IMR-90 (cell line): ENCODE results near the gene ATXN1. TPM values are rescaled to one million over a fixed set of nuclear protein-coding genes. Genes with fewer than 3 reads are reported as not detected.
A peak's percentile ranks its signal among the peaks of the same experiment; 100 is the strongest.

Experiments
- ATAC-seq: fragments of 200-7000 bp; cut with Tn5 transposase; 2 replicates; pipeline ENCODE4 v1.9.1; 2020; ENCODE audit warnings: low read depth, mild to moderate bottlenecking, moderate library complexity
- BruUV-seq: library from RNA; stranded (reverse); fragments of 400-500 nt; replicated peaks from 2 replicates; lab custom pipeline; 2021; lab: Mats Ljungman, UMichigan
- CTCF ChIA-PET: fragments of 300-600 bp; formaldehyde crosslinking; extraction: SDS; loops from one replicate; lab custom pipeline; 2021; ENCODE audit warnings: antibody characterized with exemption; lab: Yijun Ruan, JAX
- POLR2A ChIA-PET: fragments of 300-600 bp; sonication (Branson Sonifier 250); formaldehyde crosslinking; loops from one replicate; lab custom pipeline; 2022; ENCODE audit warnings: antibody characterized with exemption; ENCODE audit not compliant: unreplicated experiment; lab: Charles Lee
- DNase-seq: peaks from one replicate; pipeline ENCODE4 v3.0.0; 2013
- H2AFZ ChIP-seq: replicated peaks from 2 replicates; pipeline ENCODE3; 2013; ENCODE audit warnings: low read length, mild to moderate bottlenecking; ENCODE audit not compliant: poor library complexity
- H2AK5ac ChIP-seq: 2 replicates; pipeline ENCODE4 v1.6.1; 2013; ENCODE audit warnings: low read depth, low read length, inconsistent platforms
- H2AK9ac ChIP-seq: replicated peaks from 2 replicates; pipeline ENCODE3; 2013; ENCODE audit warnings: mild to moderate bottlenecking, low read depth, low read length, moderate library complexity; ENCODE audit not compliant: poor library complexity
- H2BK120ac ChIP-seq: 2 replicates; pipeline ENCODE4 v1.6.1; 2013; ENCODE audit warnings: low read depth, low read length, inconsistent platforms
- H2BK15ac ChIP-seq: 3 replicates; pipeline ENCODE4 v1.6.1; 2013; ENCODE audit warnings: low read depth, low read length, inconsistent platforms
- H2BK20ac ChIP-seq: 2 replicates; pipeline ENCODE4 v1.6.1; 2013; ENCODE audit warnings: low read depth, mild to moderate bottlenecking, inconsistent platforms, low read length, moderate library complexity
- H2BK5ac ChIP-seq: 2 replicates; pipeline ENCODE4 v1.6.1; 2013; ENCODE audit warnings: mild to moderate bottlenecking, low read depth, low read length, inconsistent platforms; ENCODE audit not compliant: poor library complexity, severe bottlenecking
- H3K14ac ChIP-seq: replicated peaks from 2 replicates; pipeline ENCODE4 v1.6.1; 2013; ENCODE audit warnings: low read depth, low read length, inconsistent platforms
- H3K18ac ChIP-seq: 2 replicates; pipeline ENCODE4 v1.6.1; 2013; ENCODE audit warnings: low read depth, low read length, control low read depth
- H3K23ac ChIP-seq: 2 replicates; pipeline ENCODE4 v1.6.1; 2013; ENCODE audit warnings: low read depth, low read length, inconsistent platforms
- H3K27ac ChIP-seq: 2 replicates; pipeline ENCODE4 v1.5.1; 2013; ENCODE audit warnings: mild to moderate bottlenecking, control low read depth, low read length; ENCODE audit not compliant: insufficient read depth
- H3K27me3 ChIP-seq: 2 replicates; pipeline ENCODE4 v1.6.1; 2013; ENCODE audit warnings: low read length; ENCODE audit not compliant: control insufficient read depth, insufficient read depth
- H3K36me3 ChIP-seq: 2 replicates; pipeline ENCODE4 v1.6.1; 2013; ENCODE audit warnings: low read length, mixed read lengths; ENCODE audit not compliant: control insufficient read depth, insufficient read depth
- H3K4ac ChIP-seq: 2 replicates; pipeline ENCODE4 v1.6.1; 2013; ENCODE audit warnings: low read depth, low read length, inconsistent platforms
- H3K4me1 ChIP-seq: 2 replicates; pipeline ENCODE4 v1.6.1; 2013; ENCODE audit warnings: low read length, mixed read lengths; ENCODE audit not compliant: control insufficient read depth, insufficient read depth
- H3K4me2 ChIP-seq: 2 replicates; pipeline ENCODE4 v1.6.1; 2013; ENCODE audit warnings: low read depth, mild to moderate bottlenecking, control low read depth, low read length, moderate library complexity
- H3K4me3 ChIP-seq: 2 replicates; pipeline ENCODE4 v1.5.1; 2013; ENCODE audit warnings: low read depth, mild to moderate bottlenecking, control low read depth, low read length, moderate library complexity; ENCODE audit not compliant: insufficient read depth
- H3K56ac ChIP-seq: 2 replicates; pipeline ENCODE4 v1.6.1; 2013; ENCODE audit warnings: low read length, inconsistent platforms; ENCODE audit not compliant: insufficient read depth; ENCODE audit errors: extremely low read depth
- H3K79me1 ChIP-seq, 2 experiments: 2 replicates each; pipeline ENCODE4 v1.6.1; 2013; ENCODE audit warnings: low read length in 2 of 2, inconsistent platforms in 1 of 2, low read depth in 1 of 2
- H3K9ac ChIP-seq: 2 replicates; pipeline ENCODE4 v1.6.1; 2013; ENCODE audit warnings: low read depth, low read length, control low read depth
- H3K9me1 ChIP-seq: 2 replicates; pipeline ENCODE4 v1.6.1; 2013; ENCODE audit warnings: low read length, inconsistent platforms; ENCODE audit not compliant: insufficient read depth
- H3K9me3 ChIP-seq: 2 replicates; pipeline ENCODE4 v1.6.1; 2013; ENCODE audit warnings: low read length; ENCODE audit not compliant: control insufficient read depth, insufficient read depth
- H4K20me1 ChIP-seq: 2 replicates; pipeline ENCODE4 v1.6.1; 2013; ENCODE audit warnings: low read length, inconsistent platforms; ENCODE audit not compliant: insufficient read depth
- H4K5ac ChIP-seq: 2 replicates; pipeline ENCODE4 v1.6.1; 2013; ENCODE audit warnings: mild to moderate bottlenecking, low read depth, low read length, control low read depth
- H4K8ac ChIP-seq, 2 experiments: 2 replicates each; pipeline ENCODE4 v1.6.1; 2013; ENCODE audit warnings: low read depth in 2 of 2, low read length in 2 of 2, control low read depth in 1 of 2, inconsistent platforms in 1 of 2
- H4K91ac ChIP-seq: 2 replicates; pipeline ENCODE4 v1.6.1; 2013; ENCODE audit warnings: low read depth, low read length, inconsistent platforms; ENCODE audit not compliant: insufficient read depth
- BHLHE40 ChIP-seq: fragments of 150-350 bp; IDR thresholded peaks from 2 replicates; pipeline ENCODE4 v1.6.1; 2016; ENCODE audit warnings: mild to moderate bottlenecking, low read depth, low read length
- CEBPB ChIP-seq: IDR thresholded peaks from 2 replicates; pipeline ENCODE4 v1.6.1; 2012; ENCODE audit warnings: low read depth, low read length, improper control_type of control experiment
- CTCF ChIP-seq: conservative IDR thresholded peaks from 2 replicates; pipeline ENCODE4 v1.5.1; 2012; ENCODE audit warnings: mild to moderate bottlenecking, low read depth, low read length, improper control_type of control experiment
- MAFK ChIP-seq: IDR thresholded peaks from 2 replicates; pipeline ENCODE4 v1.6.1; 2012; ENCODE audit warnings: low read depth, low read length, improper control_type of control experiment
- MAZ ChIP-seq: IDR thresholded peaks from 2 replicates; pipeline ENCODE4 v1.6.1; 2012; ENCODE audit warnings: low read depth, mild to moderate bottlenecking, low read length, improper control_type of control experiment, moderate library complexity, borderline replicate concordance
- MXI1 ChIP-seq: IDR thresholded peaks from 2 replicates; pipeline ENCODE4 v1.6.1; 2012; ENCODE audit warnings: low read depth, mild to moderate bottlenecking, low read length, moderate library complexity, borderline replicate concordance
- NFE2L2 ChIP-seq: fragments of 150-350 bp; IDR thresholded peaks from 2 replicates; pipeline ENCODE4 v1.6.1; 2016; ENCODE audit warnings: low read depth, mild to moderate bottlenecking, low read length
- POLR2A ChIP-seq: IDR thresholded peaks from 2 replicates; pipeline ENCODE4 v1.6.1; 2012; ENCODE audit warnings: mild to moderate bottlenecking, low read depth, low read length
- RCOR1 ChIP-seq: IDR thresholded peaks from 2 replicates; pipeline ENCODE4 v1.6.1; 2012; ENCODE audit warnings: mild to moderate bottlenecking, low read length, improper control_type of control experiment; ENCODE audit not compliant: insufficient replicate concordance
- WGBS, 2 experiments: methylation state at CpG; one replicate each; pipeline versions ENCODE4 v1.1.5 to v1.1.7; 2013; ENCODE audit warnings: missing lambda C conversion rate in 2 of 2; ENCODE audit not compliant: insufficient read length in 1 of 2; ENCODE audit errors: extremely low coverage in 2 of 2; 5-methylcytosine and 5-hydroxymethylcytosine counted together
- dilution Hi-C: fragments of 300-500 bp; cut with HindIII; formaldehyde crosslinking; loops from one replicate; pipeline ENCODE4 v1.14.3; 2018; ENCODE audit warnings: low sequenced_read_pairs; ENCODE audit not compliant: unreplicated experiment
- in situ Hi-C: fragments of 300-500 bp; cut with MboI; formaldehyde crosslinking; loops from 3 replicates; pipeline ENCODE4 v1.14.3; 2019; ENCODE audit warnings: low sequenced_read_pairs, inconsistent platforms, mixed read lengths
- intact Hi-C: fragments of 100-400 bp; cut with micrococcal nuclease; formaldehyde crosslinking; loops from 2 replicates; pipeline ENCODE4 v1.10.0; 2022
- polyA plus RNA-seq, 3 experiments: library from polyadenylated mRNA; depleted of rRNA; stranded (reverse); fragments of >200 nt; gene quantifications; 2 replicates each; pipeline ENCODE4 v1.2.3, GENCODE V29; 2012; ENCODE audit warnings: low replicate concordance in 1 of 3
- total RNA-seq: library from RNA; depleted of rRNA; stranded (reverse); fragments of >200 nt; gene quantifications from 2 replicates; pipeline ENCODE4 v1.2.3, GENCODE V29; 2012

The ATXN1 gene
- total and polyA plus RNA-seq, 2 of the 4 experiments (the other 2 are of a cell fraction): 7.3 to 11.1 TPM

- Histone ChIP-seq H4K8ac (no peak overlapping the region), H2AFZ (no peak overlapping the region), H3K9ac (no peak overlapping the region), H4K20me1 (peaks cover 9% of the 10 kb centered on the region), H3K18ac (no peak overlapping the region; the same call in 1 of the 2 replicates), H4K91ac (no peak overlapping the region), H2AK9ac (no peak overlapping the region), H3K4me2 (no peak overlapping the region), H3K4me3 (no peak overlapping the region), H3K23ac (peak overlapping the region; percentile 36; the same call in 1 of the 2 replicates), H3K9me3 (no peaks in the 10 kb centered on the region), H3K56ac (no peak overlapping the region), H3K14ac (peak overlapping the region; percentile 37; the same call in 1 of the 2 replicates), H2AK5ac (no peak overlapping the region), H3K4me1 (peaks cover 18% of the 10 kb centered on the region), H2BK15ac (no peak overlapping the region), H2BK5ac (no peak overlapping the region), H3K27ac (no peak overlapping the region), H3K4ac (0 out of 2 replicates have a peak overlapping the region, but pooled peaks have one; percentile 38), H4K5ac (peak overlapping the region; percentile 41; the same call in 1 of the 2 replicates), H3K9me1 (peaks cover 16% of the 10 kb centered on the region), H2BK120ac (peak overlapping the region; percentile 33; the same call in 1 of the 2 replicates), H3K36me3 (peaks cover 12% of the 10 kb centered on the region), H3K27me3 (no peaks in the 10 kb centered on the region), H3K79me1 (peaks cover 36 to 47% of the 10 kb centered on the region in 2 experiments; a peak in 3 of 4 replicates), H2BK20ac (no peak overlapping the region)
- dilution Hi-C loops: no loop called here
- ChIA-PET CTCF (interaction anchor here (0.7 kb wide), 2 partner anchors 12 to 191 kb away, joined by 3 read pairs; no protein-coding TSS in a partner anchor), POLR2A (no interaction called here)
- intact Hi-C loops: loop anchor here (1.0 to 2.0 kb wide), 2 partner anchors 9 to 13 kb away; no protein-coding TSS in a partner anchor
- TF ChIP-seq MAFK: no peak
- no peak for TF ChIP-seq MXI1
- no peak for TF ChIP-seq BHLHE40
- TF ChIP-seq POLR2A: no peak
- TF ChIP-seq CTCF: no peak
- no peak for TF ChIP-seq NFE2L2
- TF ChIP-seq MAZ: no peak
- TF ChIP-seq CEBPB: no peak
- TF ChIP-seq RCOR1: no peak
- ATAC-seq: no peak
- BruUV-seq: no TSS peak
- in situ Hi-C loops: no loop called here
- WGBS, 2 experiments: no CpG with 5 or more reads among the region's 5 CpGs
- DNase-seq: peak; percentile 10
Measured at GRCh38 chr6:16737925-16738324, 23.3 kb downstream of the ATXN1 start.
